HT-29 (cell line): ENCODE results near the gene FAM171A2. TPM values are rescaled to one million over a fixed set of nuclear protein-coding genes. Genes with fewer than 3 reads are reported as not detected.
"Not testable (repeated sequence)": the region's sequence is repeated elsewhere in the genome, so short reads cannot be mapped to it uniquely, and the experiment has no call there.

Source experiments
- DNase-seq: peaks from one replicate; pipeline ENCODE4 v3.0.0-alpha.2; 2015; ENCODE audit warnings: low spot score
- total RNA-seq: library from RNA; depleted of rRNA; stranded (reverse); fragments of >200 nt; shearing (Covaris generic); gene quantifications from 2 replicates; pipeline ENCODE4 v1.2.3, GENCODE V29; 2014

The FAM171A2 gene
- total RNA-seq, 1 experiment from 2014 or later, result 3.0 TPM

- no peak for DNase-seq
Observed at GRCh38 chr17:44383861-44384260, 20.2 kb upstream of the FAM171A2 start.

DNA sequence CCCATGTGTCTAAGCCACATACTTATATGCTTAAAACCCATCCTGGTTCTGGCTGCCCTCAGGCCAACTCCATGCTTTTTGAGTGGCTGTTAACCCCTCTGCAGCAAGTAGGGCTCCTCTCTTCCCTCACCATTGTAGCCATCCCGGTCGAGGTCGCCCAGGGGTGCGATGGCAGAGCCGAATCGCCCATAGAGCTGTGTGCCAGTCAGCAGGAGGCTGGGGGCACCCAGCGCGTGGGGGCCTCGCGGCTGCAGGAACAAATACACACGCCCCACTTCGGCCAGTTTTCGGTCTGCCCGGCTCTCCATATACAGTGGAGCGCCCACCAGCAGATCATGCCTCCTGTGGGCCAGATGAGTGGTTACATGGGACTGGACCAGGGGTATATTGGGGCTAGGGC, 19.7 kb upstream of the FAM171A2 start:
- no peak for DNase-seq

DNA sequence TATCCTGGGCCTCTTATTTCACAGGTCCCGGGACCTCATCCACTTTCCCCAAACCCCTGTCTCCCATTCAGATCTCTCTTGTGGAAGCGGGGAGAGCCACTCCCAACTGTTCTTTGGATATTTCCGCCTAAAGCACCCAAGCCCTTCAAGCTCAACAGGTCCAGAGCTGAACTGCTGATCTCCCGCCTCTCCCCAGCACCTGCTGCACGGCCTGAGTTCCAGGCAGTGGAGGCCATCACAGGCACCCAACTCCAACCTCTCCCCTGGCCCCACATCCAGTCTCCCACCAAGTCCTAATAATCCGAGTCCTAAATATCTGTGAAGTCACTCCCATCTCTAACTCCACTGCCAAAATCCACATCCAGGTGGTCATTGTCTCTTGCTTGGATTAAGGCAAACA, 19.3 kb upstream of the FAM171A2 start:
- no peak for DNase-seq

DNA sequence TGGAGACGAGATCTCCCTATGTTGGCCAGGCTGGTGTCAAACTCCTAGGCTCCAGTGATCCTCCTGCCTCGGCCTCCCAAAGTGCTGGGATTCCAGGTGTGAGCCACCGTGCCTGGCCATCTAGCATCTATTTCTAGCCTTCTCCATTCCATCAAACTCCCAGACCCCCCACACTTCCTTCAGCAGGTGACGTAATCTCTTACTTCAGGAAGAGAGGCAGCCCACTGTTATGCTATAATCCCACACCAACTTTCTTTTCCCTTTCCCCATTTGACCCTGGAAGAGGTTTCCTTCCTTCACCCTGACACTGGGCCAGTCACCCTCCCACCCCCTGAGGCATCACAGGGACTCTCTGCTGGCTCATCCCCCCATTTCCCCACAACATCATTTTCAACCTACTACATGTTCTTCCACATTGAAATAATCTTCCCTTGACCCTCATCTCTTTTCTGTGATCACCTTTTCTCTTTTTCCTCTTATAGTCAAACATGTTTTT, 18.2 kb upstream of the FAM171A2 start:
- no peak for DNase-seq

DNA sequence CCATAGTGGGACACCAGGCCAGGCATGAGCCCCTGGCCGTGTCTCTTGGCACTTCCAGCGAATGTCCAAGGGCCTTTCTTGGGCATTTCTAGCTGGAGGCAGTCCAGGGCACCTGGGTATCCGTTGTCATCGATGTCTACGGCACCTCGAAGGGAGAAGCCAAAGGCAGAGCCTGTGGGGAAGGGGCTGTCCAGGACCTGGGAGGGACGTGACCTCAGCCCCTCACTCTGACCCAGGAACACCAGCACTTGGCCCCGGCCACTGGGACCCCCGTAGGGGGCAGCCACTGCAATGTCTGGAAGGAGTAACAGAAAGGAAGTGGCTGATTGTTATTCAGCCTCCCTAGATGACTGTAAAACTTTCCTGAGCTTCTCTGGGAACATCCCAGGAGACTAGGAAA, 17.1 kb upstream of the FAM171A2 start:
- DNase-seq, result no peak

DNA sequence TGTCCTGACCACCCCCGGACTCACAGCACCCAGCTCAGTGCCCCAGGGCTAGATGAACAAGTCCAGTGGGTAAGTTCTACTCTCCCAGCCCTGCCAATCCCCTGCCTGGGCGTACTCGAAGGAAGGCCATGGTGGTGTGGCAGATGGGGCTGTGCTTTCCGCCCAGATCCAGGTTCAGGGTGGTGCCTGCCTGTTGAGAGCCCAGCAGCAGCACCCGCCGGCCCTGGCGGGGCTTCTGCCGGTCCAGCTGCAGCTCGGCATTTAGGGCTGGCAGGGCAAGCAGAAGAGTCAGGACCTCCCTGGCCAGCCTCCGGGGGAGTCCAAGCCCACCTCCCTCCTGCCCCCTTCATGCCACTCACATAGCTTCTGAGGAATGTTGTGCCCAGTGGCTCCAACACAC, 16.2 kb upstream of the FAM171A2 start:
- no peak for DNase-seq

DNA sequence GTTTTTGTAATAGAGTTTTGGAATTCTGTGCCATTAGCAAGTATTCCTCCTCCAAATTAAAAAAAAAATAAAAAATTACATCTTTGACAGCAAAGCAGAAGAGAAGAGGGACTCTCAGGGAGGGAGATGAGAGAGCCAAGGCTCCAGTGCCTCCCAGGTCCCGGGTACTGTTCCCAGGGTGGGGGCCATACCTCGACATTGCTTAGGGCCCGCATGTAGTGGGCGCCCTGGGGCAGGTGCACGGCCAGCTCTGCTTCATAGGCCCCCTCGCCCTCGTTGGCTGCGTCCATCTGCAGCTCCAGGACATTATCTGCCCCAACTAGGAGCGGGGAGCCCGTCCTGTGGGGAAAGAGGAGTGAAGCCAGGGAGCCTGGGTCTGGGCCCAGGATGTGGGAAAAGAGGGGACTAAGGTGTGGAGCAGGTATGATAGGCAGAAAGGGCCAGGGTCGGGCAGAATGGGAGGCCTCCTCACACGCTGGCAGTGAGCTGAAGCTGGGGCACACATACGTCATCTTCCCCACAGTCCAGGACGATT, 14.6 kb upstream of the FAM171A2 start:
- DNase-seq, result no peak

DNA sequence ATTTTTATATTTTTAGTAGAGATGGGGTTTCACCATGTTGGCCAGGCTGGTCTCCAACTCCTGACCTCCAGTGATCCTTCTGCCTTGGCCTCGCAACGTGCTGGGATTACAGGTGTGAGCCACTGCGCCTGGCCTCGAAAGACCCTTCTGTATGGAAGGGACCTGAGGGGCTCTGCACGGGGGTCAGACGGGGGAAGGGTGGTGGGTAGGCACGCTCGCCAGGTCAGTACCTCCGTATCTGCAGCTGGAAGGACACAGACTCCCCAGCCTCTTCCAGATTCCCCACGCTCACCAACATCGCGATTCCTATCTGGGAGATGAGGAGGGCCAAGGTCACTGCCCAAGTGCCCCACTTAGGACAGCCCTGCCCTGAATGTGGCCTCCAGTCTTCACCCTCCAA, 13.1 kb upstream of the FAM171A2 start:
- DNase-seq, result no peak

- DNase-seq, result no peak
Observed at GRCh38 chr17:44376124-44376523, 12.5 kb upstream of the FAM171A2 start.

DNA sequence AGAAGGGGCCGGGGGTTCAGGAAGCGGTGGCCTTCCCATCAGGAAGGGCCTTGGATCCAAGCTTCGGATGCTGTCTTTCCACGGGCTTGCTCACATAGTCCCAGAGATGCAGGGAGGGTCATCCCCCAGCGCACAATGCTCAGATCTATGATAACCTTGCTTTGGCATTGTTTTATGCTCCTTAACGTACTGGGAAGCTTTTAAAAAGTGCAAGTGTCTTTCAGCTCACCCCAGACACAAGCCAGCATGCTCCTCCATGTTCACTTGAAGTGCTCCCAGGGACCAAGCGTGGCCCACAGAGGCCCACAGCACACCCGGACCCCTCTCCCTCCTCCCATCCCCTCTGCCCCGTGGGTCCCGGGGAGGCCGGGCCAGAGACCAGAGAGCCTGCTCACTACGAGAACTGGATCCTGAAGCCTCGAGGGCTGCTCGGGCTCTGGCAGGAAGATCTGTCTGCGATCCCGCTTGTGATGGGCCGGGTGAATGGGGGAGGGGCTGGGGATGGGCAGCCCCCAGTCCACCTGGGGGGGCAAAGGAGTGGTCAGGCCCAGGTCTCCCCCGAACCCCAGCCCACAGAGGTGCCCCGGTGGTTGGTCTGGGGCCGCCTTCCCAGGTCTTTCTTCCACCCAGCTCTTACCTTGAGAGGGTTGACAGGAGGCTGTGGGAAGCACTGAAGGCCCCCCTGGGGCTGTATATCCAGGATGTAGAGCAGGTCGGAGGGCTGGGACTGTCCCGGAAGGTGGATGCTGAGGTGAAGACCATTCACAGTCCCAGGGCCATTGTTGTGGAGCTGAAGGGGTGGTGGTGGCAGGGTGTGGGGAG, 11.8 kb upstream of the FAM171A2 start:
- no peak for DNase-seq

- no peak for DNase-seq
Observed at GRCh38 chr17:44374306-44375195, 10.9 kb upstream of the FAM171A2 start.

DNA sequence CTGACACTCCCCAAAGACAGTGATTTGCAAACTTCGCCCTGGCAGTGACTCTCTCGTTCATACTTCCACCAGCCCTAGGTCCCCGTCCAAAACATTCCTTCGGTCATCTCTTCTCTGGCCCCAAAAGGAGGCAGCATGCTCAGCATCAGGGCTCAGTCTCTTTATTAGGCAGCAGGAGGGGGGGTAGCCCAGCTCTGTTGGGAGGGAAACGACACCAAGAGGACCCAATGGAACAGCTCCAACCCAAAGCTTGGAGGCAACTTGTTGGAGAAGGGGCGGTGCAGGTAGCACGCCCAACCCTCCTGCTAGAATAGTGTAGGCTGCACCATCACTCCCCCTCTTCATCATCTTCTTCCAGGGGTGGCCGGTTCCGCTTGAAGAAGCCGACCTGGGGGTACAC, 8.4 kb upstream of the FAM171A2 start:
- DNase-seq, result no peak

DNA sequence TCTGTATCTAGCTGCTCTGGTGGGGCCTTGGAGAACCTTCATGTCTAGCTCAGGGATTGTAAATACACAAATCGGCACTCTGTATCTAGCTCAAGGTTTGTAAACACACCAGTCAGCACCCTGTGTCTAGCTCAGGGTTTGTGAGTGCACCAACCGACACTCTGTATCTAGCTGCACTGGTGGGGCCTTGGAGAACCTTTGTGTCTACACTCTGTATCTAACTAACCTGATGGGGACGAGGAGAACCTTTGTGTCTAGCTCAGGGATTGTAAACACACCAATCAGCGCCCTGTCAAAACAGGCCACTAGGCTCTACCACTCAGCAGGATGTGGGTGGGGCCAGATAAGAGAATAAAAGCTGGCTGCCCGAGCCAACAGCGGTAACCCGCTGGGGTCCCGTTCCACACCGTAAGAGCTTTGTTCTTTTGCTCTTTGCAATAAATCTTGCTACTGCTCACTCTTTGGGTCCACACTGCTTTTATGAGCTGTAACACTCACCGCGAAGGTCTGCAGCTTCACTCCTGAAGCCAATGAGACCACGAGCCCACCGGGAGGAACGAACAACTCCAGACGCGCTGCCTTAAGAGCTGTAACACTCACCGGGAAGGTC, 5.9 kb upstream of the FAM171A2 start:
- not testable (repeated sequence) for DNase-seq

DNA sequence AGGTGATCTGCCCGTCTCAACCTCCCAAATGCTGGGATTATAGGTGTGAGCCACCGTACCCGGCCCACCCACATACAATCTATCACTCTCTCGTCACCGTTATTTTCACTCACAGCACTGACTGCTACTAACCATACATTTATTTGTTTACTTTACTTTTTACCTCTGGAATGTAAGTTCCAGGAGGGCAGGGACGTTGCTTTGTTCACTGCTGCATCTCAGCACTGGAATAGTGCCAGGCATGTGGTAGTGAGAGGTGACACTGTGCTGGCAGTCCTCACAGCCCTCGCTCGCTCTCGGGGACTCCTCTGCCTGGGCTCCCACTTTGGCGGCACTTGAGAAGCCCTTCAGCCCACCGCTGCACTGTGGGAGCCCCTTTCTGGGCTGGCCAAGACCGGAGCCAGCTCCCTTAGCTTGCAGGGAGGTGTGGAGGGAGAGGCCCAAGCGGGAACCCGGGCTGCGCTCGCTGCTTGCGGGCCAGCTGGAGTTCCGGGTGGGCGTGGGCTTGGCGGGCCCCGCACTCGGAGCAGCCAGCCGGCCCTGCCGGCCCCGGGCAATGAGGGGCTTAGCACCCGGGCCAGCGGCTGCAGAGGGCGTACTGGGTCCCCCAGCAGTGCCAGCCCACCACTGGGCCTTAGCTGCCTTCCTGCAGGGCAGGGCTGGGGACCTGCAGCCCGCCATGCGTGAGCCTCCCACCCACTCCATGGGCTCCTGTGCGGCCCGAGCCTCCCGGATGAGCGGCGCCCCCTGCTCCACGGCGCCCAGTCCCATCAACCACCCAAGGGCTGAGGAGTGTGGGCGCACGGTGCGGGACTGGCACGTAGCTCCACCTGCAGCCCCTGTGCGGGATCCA, 5.0 kb upstream of the FAM171A2 start:
- DNase-seq, result not testable (repeated sequence)

- no peak for DNase-seq
Observed at GRCh38 chr17:44367231-44367979, 3.8 kb upstream of the FAM171A2 start.

DNA sequence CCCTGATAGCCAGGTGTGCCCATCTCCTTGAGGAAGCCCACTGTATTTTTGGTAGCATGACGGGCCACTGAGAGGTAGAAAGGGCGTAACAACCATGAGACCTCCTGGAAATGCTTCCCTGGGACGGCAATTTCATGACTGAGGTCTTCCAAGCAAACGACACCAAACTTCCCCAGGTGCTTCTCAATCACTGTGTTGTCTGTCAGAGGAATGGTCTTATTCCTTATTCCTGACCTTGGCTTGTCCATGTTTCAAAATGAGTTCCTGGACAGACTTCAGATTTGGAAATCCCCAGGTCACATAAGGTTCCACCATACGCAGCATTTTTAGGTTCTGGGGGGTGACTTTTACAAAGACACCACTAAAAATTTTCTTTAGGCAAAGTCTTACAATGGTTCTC, 1.4 kb upstream of the FAM171A2 start:
- not testable (repeated sequence) for DNase-seq

DNA sequence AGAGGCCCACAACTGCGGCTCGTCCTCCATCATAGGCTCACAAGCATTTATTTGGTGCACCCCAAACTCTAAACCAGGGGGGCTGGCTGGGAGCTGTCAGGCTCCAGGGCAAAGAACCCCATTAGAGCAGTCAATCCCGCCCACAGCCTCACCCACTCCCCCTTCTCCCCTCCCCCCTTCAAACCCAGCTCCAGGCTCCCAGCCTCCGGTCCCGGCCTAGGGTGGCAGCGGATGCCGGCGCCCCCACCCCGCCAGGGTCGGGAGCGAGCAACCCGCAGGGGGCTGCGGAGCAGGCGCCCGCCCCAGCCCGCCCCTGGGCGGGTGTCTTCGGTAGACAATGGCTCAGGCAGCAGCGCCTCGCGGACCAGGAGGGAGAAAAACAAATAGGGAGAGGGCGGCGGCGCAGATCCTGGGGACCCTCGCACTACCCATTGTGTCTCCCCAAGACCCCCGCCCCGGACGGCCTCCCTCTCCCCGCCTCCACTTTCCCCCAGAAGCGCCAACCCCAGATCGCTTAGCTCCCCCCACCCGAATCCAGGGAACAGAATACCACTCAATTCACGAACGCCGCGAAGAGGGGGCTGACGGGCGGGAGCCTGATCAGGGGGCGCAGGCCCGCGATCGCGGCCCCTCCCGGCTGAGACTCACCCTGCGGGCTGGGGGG, 572 bp downstream of the FAM171A2 start:
- no peak for DNase-seq

DNA sequence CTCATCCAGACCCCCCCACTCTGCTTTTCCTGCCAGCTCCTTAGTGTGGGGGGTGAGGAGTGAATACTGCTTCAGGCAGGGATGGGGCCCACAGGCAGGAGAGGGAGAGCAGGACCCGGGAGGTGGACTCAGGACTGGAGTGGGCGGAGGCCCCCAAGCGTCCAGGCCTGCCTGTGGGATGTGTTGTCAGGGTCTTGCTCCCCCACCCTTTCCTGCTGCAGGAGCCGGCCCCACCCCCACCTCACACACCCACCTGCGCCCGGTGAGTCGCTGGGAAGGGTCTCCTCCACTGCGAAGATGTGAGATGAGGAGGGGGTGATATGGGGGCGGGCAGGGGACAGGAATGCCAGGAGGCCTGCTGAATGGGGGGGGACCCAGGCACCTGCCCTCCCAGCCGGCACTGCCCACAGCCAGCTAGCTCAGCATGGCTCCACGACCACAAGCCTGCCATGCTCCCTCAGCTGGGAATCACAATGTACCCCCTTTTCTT, 1.1 kb downstream of the FAM171A2 start:
- DNase-seq, result no peak
